C4-2B (cell line): ENCODE results near the gene RBM47.

ENCODE experiments used
- CTCF ChIP-seq: fragments of 450-650 bp; conservative IDR thresholded peaks from 2 replicates; pipeline ENCODE4 v1.5.1; 2017; ENCODE audit warnings: mild to moderate bottlenecking
- ZFX ChIP-seq: fragments of 450-650 bp; IDR thresholded peaks from 2 replicates; pipeline ENCODE4 v1.6.1; 2017

GRCh38 chr4:40482985-40483647 is 146.5 kb downstream of the RBM47 start:
- TF ChIP-seq CTCF (no peak), ZFX (no peak)
